ENCODE data around the gene IGFBPL1.

IGFBPL1 gene

GRCh38 chr9:38361473-38361850, 62.8 kb downstream of the IGFBPL1 start:
- H3K27ac ChIP-seq, result no peak overlapping the region
- no peak for TF ChIP-seq CTCF (conservative IDR thresholded peaks at IDR 0.05)

GRCh38 chr9:38360839-38361472, 63.3 kb downstream of the IGFBPL1 start:
- TF ChIP-seq CTCF (conservative IDR thresholded peaks at IDR 0.05), result no peak
- H3K27ac ChIP-seq, result no peak overlapping the region

- no peak for TF ChIP-seq CTCF (conservative IDR thresholded peaks at IDR 0.05)
- no peak overlapping the region for H3K27ac ChIP-seq
Measured at GRCh38 chr9:38359689-38360385, 64.4 kb downstream of the IGFBPL1 start.

- TF ChIP-seq CTCF (conservative IDR thresholded peaks at IDR 0.05), result no peak
- H3K27ac ChIP-seq, result no peak overlapping the region
Measured at GRCh38 chr9:38359297-38359653, 65.0 kb downstream of the IGFBPL1 start.

GRCh38 chr9:38358390-38359296, 65.6 kb downstream of the IGFBPL1 start:
- no peak overlapping the region for H3K27ac ChIP-seq
- no peak for TF ChIP-seq CTCF (conservative IDR thresholded peaks at IDR 0.05)

- no peak for TF ChIP-seq CTCF (conservative IDR thresholded peaks at IDR 0.05)
- H3K27ac ChIP-seq, result no peak overlapping the region
Measured at GRCh38 chr9:38357350-38358114, 66.7 kb downstream of the IGFBPL1 start.
